ENCODE results near the gene KCNJ3.

Gene KCNJ3

DNA sequence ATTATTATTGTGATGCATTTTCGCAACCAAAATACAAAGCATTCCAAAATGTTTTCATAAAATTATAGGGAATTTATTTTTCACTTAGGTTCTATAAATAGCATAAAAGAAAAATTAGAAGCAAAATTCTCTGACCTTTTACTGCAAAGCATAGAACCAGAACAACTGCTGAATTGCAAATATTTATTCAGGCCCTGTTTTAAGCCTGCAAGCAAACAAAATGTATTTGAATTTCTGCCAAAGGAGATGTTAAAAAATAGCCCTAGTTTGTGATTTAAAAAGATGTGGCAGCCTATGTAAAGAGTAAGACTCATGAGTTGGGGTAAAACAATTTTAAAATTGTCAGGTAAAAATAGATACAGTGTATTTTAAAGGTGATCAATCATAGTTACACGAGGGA is 138.1 kb downstream of the KCNJ3 start:
- TF ChIP-seq TSHZ2 (CRISPR knock-in tag; IDR thresholded peaks at IDR 0.05) (no peak), PATZ1 (CRISPR knock-in tag; IDR thresholded peaks at IDR 0.05; ENCODE audit: borderline replicate concordance) (no peak)
- no peak for ATAC-seq

GRCh38 chr2:154837035-154837434 is 138.5 kb downstream of the KCNJ3 start:
- no peak for ATAC-seq
- no peak for TF ChIP-seq TSHZ2 (CRISPR knock-in tag; IDR thresholded peaks at IDR 0.05)
- TF ChIP-seq ESRRG (CRISPR knock-in tag; IDR thresholded peaks at IDR 0.05) = no peak
- TF ChIP-seq ZC3H10 (CRISPR knock-in tag; IDR thresholded peaks at IDR 0.05) = no peak
- no peak for TF ChIP-seq RARB (CRISPR knock-in tag; IDR thresholded peaks at IDR 0.05)
- TF ChIP-seq ZFP30 (CRISPR knock-in tag; IDR thresholded peaks at IDR 0.05) = no peak
- TF ChIP-seq, protein P1, sequence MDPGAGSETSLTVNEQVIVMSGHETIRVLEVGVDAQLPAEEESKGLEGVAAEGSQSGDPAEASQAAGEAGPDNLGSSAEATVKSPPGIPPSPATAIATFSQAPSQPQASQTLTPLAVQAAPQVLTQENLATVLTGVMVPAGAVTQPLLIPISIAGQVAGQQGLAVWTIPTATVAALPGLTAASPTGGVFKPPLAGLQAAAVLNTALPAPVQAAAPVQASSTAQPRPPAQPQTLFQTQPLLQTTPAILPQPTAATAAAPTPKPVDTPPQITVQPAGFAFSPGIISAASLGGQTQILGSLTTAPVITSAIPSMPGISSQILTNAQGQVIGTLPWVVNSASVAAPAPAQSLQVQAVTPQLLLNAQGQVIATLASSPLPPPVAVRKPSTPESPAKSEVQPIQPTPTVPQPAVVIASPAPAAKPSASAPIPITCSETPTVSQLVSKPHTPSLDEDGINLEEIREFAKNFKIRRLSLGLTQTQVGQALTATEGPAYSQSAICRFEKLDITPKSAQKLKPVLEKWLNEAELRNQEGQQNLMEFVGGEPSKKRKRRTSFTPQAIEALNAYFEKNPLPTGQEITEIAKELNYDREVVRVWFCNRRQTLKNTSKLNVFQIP (CRISPR knock-in tag; IDR thresholded peaks at IDR 0.05; ENCODE audit: borderline replicate concordance, low read depth) = no peak
- no peak for TF ChIP-seq ARNTL (CRISPR knock-in tag; IDR thresholded peaks at IDR 0.05; ENCODE audit: borderline replicate concordance, low read depth)
- TF ChIP-seq CSRNP3 (CRISPR knock-in tag; IDR thresholded peaks at IDR 0.05) = no peak
- no peak for TF ChIP-seq TCF4 (CRISPR knock-in tag; IDR thresholded peaks at IDR 0.05; ENCODE audit: borderline replicate concordance)
- TF ChIP-seq ISL1 (CRISPR knock-in tag; IDR thresholded peaks at IDR 0.05) = no peak
- no peak for TF ChIP-seq ZFP3 (CRISPR knock-in tag; IDR thresholded peaks at IDR 0.05)
- TF ChIP-seq BACH2 (CRISPR knock-in tag; IDR thresholded peaks at IDR 0.05; ENCODE audit: borderline replicate concordance) = no peak
- no peak for TF ChIP-seq PPARA (CRISPR knock-in tag; IDR thresholded peaks at IDR 0.05; ENCODE audit: borderline replicate concordance)
- no peak for TF ChIP-seq CSDC2 (CRISPR knock-in tag; IDR thresholded peaks at IDR 0.05)
- TF ChIP-seq ZNF565 (CRISPR knock-in tag; conservative IDR thresholded peaks at IDR 0.05; ENCODE audit: low read depth) = no peak
- no peak for TF ChIP-seq SNAI2 (CRISPR knock-in tag; IDR thresholded peaks at IDR 0.05)
- no peak for TF ChIP-seq OSR1 (CRISPR knock-in tag; IDR thresholded peaks at IDR 0.05)
- TF ChIP-seq ZNF8 (CRISPR knock-in tag; IDR thresholded peaks at IDR 0.05) = no peak
- no peak for TF ChIP-seq CREB5 (CRISPR knock-in tag; IDR thresholded peaks at IDR 0.05; ENCODE audit: low read depth)
- no peak for TF ChIP-seq GLIS3 (CRISPR knock-in tag; IDR thresholded peaks at IDR 0.05)
